ENCODE data around the gene CALHM5. TPM values are rescaled to one million over a fixed set of nuclear protein-coding genes. Genes with fewer than 3 reads are reported as not detected.

CALHM5 gene
- total RNA-seq, 1 donor from 2014 or later, result not detected

GRCh38 chr6:116545651-116546050 lies 34.2 kb downstream of the CALHM5 start, which contains the start of gene TRAPPC3L:
TSS of gene TRAPPC3L (minus strand) at chr6:116545684. CDS start at chr6:116545514, 170 bp downstream.
- intact Hi-C loops (cut with micrococcal nuclease), result no loop called here

- intact Hi-C loops (cut with micrococcal nuclease), result no loop called here
Measured at GRCh38 chr6:116547358-116547757, 35.9 kb downstream of the CALHM5 start.

GRCh38 chr6:116550796-116551195 lies 39.4 kb downstream of the CALHM5 start:
- intact Hi-C loops (cut with micrococcal nuclease), result no loop called here

GRCh38 chr6:116553451-116553850 lies 42.0 kb downstream of the CALHM5 start, which contains the start of gene CALHM4:
TSS of gene CALHM4 (plus strand) at chr6:116553751. CDS start at chr6:116553794, 43 bp downstream.
- intact Hi-C loops (cut with micrococcal nuclease), result no loop called here

- intact Hi-C loops (cut with micrococcal nuclease), result no loop called here
Measured at GRCh38 chr6:116556065-116556464, 44.6 kb downstream of the CALHM5 start.

- intact Hi-C loops (cut with micrococcal nuclease), result no loop called here
Measured at GRCh38 chr6:116556814-116557415, 45.5 kb downstream of the CALHM5 start.

- intact Hi-C loops (cut with micrococcal nuclease), result no loop called here
Measured at GRCh38 chr6:116557893-116558292, 46.5 kb downstream of the CALHM5 start.

GRCh38 chr6:116560130-116560529 lies 48.7 kb downstream of the CALHM5 start:
- intact Hi-C loops (cut with micrococcal nuclease), result no loop called here

GRCh38 chr6:116561377-116562018 lies 50.1 kb downstream of the CALHM5 start:
- intact Hi-C loops (cut with micrococcal nuclease), result loop anchor here (1.0 kb wide), 4 partner anchors 25 to 344 kb away; no protein-coding TSS in a partner anchor

GRCh38 chr6:116562019-116562403 lies 50.6 kb downstream of the CALHM5 start:
- intact Hi-C loops (cut with micrococcal nuclease), result no loop called here

GRCh38 chr6:116562614-116563013 lies 51.2 kb downstream of the CALHM5 start:
- intact Hi-C loops (cut with micrococcal nuclease), result no loop called here

- intact Hi-C loops (cut with micrococcal nuclease), result no loop called here
Measured at GRCh38 chr6:116563830-116564229, 52.4 kb downstream of the CALHM5 start.

- intact Hi-C loops (cut with micrococcal nuclease), result no loop called here
Measured at GRCh38 chr6:116564311-116564710, 52.9 kb downstream of the CALHM5 start.

GRCh38 chr6:116564921-116565872 lies 53.8 kb downstream of the CALHM5 start:
- intact Hi-C loops (cut with micrococcal nuclease), result no loop called here

- intact Hi-C loops (cut with micrococcal nuclease), result no loop called here
Measured at GRCh38 chr6:116568111-116568510, 56.7 kb downstream of the CALHM5 start.

GRCh38 chr6:116568821-116569755 lies 57.6 kb downstream of the CALHM5 start:
- intact Hi-C loops (cut with micrococcal nuclease), result no loop called here

- intact Hi-C loops (cut with micrococcal nuclease), result loop anchor here (1.0 to 2.0 kb wide), 11 partner anchors 38 to 1031 kb away; partner anchors contain the start of genes GOPC, KPNA5, RSPH4A and TSPYL1
Measured at GRCh38 chr6:116570856-116571682, 59.6 kb downstream of the CALHM5 start, which contains the start of gene RWDD1. TSS of gene RWDD1 (plus strand) at chr6:116571504. CDS start at chr6:116571583, 79 bp downstream.

- intact Hi-C loops (cut with micrococcal nuclease), result loop anchor here (1.0 to 2.0 kb wide), 11 partner anchors 39 to 1031 kb away; partner anchors contain the start of genes GOPC, KPNA5, RSPH4A and TSPYL1
Measured at GRCh38 chr6:116571683-116572000, 60.2 kb downstream of the CALHM5 start.

GRCh38 chr6:116572162-116572561 lies 60.7 kb downstream of the CALHM5 start:
- intact Hi-C loops (cut with micrococcal nuclease), result no loop called here

Data from T-helper 2 cell treated with Interferon-gamma antibody and Interleukin-4, amounts not matched to agents 100 ng/mL and 5 ng/mL, for 36 hours (primary cell).